Non-pigmented ciliary epithelial cell (primary cell): ENCODE results near the gene C19orf33.
"Not testable (repeated sequence)": the region's sequence is repeated elsewhere in the genome, so short reads cannot be mapped to it uniquely, and the experiment has no call there.

Experiments used
- DNase-seq: peaks from one replicate; pipeline ENCODE4 v3.0.0-alpha.2; 2010; ENCODE audit warnings: low read depth

The C19orf33 gene

DNA sequence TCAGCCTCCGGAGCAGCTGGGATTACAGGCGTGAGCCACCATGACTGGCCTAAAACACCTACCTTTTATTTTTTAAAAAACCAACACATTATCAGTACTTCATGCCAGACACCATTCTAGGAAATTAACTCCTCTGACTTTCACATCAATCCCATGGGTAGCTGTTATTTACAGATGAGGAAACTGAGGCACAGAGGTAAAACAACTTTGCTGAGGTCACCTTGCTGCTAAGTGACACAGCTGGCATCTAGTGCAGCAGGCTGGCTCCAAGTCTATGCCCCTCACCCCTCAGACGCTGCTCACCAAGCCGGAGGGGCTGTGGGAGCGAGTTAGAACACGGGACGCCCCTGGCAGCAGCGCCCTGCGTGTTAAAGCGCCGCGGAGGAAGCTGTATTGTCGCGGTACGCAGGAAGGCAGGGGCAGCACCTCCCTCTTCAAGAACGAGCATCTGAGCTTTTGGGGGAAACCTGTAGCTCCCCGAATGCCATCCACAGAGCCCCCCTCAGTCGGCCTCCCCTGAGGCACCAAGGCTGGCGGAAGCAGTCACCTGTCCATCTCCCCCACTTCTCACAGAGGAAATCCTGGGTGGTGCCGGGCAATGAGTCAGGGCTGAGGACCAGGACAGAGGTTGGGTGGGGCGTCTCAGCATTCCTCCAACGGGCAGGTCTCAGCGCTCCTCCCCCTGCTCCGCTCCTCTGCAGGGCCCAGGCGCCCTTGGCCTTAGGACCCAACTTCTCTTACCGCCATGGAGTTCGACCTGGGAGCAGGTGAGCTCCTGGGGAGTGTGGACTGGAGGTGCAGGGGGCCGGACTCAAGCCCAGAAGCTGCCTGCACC is at the start of gene C19orf33:
Gene C19orf33, plus strand, starts transcription at position 735 of the 835 bp plus-strand sequence. Its CDS starts 11 bp downstream, at position 746.
- no peak for DNase-seq

DNA sequence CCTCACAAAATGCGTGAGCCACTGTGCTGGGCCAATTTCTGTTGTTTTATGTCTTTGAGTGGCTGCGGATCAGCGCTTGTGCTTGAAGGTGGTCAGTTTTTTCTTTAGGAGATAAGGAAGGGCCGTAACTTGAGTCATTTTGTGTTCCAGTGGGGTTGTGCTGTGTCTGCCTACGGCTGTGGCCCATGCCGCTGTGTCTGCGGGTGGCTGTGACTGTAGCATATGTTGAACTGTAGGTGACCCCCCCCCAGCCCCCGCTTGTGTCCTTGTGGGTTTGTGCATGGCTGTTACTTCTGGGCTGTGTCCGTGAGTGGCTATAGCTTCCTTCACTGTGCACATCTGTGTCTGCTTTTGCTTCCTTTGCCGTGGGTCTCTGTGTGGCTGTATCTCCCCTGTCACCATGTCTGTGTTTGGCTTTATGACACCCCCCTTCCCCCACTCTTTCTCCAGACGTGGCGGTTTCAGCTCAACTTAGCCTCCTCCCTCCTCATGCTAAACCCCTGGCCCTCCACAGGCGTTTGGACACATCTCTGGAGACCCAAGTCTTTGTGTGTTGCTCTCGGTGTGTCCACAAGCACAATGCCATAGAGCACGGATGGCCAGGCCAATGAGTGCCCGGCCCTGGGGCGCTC is 48.6 kb upstream of the C19orf33 start:
- no peak for DNase-seq

- DNase-seq: not testable (repeated sequence)
Measured at GRCh38 chr19:38261942-38262341, 42.1 kb upstream of the C19orf33 start.

DNA sequence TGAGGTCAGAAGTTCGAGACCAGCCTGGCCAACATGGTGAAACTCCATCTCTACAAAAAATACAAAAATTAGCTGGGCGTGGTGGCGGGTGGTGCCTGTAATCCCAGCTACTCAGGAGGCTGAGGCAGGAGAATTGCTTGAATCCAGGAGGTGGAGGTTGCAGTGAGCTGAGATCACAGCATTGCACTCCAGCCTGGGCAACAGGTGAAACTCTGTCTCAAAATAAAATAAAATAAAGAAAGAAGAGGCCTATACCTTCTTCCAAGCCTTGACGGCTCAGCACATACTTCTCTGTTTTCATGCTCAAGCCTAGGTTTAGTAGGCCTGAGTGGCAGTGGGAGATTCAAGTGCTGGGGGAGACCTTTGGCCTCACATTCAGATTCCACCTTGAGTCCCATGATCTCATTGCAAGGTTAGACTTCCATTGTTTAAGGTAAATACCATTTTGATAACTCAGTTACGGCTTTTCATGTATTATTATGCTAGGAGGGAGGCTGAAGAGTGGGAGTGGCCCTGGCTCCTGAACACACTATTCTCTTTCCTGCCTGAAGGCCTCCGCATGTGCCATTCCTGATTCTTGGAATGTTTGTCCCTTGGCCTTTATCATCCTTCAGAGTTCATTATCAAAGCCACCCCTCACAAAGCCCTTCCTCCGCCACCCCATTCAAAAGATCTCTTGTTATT is 41.3 kb upstream of the C19orf33 start:
- DNase-seq: no peak

DNA sequence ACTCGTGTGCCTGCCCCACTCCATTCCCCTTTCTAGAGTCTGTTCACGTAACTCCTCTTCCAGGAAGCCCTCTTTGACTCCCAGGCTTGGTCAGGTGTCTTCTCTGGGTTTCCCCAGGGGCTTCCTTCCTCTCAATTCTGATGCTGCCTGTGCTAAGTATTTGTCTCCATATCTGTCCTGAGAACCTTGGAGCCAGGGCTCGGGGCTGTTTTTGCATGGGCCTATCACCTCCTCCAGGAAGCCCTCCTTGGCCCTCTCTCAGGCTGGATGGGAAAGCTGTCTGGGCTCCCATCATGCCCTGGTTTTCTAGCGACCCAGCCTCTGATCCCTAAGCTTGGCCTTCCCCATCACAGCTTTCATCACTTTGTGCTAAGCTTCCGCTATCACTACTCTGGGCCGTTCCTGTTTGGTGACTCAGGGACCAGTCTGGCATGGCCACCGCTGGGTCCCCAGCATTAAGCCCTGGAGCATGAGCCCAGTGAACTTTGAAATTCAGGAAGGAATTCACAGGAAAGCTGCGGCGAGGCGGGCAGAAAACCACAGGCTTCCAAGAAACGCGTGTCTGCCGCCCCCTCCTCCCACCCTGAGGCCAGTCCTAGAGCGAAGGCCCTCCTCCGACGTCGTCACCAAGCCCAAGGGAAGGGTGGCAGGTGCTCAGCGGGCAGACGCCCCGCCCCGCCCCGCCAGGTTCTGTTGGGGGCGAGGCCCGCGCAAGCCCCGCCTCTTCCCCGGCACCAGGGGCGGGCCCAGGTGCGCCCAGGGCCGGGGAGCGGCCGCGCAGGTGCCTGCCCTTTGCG is 40.2 kb upstream of the C19orf33 start:
- no peak for DNase-seq

DNA sequence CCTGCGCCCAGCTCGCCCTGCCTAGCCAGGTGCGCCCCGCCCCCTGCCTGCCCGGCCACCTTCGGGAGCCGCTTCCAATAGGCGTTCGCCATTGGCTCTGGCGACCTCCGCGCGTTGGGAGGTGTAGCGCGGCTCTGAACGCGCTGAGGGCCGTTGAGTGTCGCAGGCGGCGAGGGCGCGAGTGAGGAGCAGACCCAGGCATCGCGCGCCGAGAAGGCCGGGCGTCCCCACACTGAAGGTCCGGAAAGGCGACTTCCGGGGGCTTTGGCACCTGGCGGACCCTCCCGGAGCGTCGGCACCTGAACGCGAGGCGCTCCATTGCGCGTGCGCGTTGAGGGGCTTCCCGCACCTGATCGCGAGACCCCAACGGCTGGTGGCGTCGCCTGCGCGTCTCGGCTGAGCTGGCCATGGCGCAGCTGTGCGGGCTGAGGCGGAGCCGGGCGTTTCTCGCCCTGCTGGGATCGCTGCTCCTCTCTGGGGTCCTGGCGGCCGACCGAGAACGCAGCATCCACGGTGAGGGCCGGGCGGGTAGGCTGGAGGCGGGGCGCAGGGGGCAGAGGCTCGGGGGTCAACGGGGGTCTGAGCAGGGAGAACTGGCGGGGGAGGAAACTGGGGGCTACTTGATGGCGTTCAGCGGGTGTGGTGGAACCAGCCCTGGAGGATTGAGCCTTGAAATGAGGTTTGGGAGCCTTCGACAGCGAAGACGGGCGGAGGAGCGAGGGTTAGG is 39.4 kb upstream of the C19orf33 start, which contains the start of gene SPINT2:
Gene SPINT2, plus strand, starts transcription at position 88 of the 727 bp plus-strand sequence. Its CDS starts 320 bp downstream, at position 408.
- no peak for DNase-seq

DNA sequence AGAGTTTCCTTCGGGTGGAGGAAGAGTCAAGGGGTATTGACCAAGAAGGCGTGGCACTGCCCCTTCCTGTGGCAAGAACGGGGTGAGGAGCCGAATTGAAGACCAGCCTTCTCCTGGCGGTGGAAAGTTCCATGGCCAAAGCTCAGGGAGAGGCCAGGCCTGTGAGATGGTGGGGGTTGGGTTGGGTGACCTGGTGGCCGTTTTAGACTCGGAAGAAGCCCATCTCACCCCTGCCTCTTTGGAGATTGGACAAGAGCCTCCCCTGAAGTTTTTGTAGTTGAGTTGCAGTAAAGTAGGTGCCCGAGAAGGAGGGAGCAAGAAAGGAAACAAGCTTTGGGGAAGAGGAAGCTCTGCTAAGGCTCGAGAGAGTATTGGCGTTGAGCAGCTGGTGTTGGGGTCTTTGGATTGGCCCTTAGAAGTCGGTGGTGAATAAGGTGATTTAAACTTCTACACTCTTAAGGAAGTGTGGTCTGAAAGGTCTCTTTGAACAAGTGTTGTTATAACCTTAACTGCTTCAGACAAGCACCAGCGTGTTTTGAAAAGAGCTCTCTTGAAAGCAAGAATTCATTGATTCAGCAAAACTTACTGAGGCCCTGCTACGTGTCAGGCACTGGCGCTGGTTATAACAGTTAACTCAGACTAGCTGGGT is 38.7 kb upstream of the C19orf33 start:
- no peak for DNase-seq

DNA sequence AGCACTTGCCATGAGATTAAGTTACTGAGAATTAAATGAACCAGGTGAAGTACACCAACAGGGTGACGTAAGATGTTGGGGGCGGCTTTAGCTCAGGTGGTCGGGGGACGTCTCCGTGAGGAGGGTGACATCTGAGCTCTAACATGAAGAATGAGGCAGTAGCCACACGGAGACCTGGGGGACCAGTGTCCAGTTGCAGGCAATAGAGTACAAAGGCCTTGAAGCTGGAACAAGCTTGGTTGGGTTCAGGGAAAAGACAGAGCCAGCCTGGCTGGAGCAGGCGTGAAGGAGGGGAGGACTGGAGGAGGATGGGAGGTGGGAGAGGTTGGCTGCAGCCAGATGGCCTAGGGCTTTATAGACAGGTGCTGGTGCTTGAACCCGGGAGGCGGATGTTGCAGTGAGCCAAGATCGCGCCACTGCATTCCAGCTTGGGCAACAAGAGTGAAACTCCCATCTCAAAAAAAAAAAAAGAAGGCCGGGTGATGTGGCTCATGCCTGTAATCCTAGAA is 38.1 kb upstream of the C19orf33 start:
- no peak for DNase-seq

DNA sequence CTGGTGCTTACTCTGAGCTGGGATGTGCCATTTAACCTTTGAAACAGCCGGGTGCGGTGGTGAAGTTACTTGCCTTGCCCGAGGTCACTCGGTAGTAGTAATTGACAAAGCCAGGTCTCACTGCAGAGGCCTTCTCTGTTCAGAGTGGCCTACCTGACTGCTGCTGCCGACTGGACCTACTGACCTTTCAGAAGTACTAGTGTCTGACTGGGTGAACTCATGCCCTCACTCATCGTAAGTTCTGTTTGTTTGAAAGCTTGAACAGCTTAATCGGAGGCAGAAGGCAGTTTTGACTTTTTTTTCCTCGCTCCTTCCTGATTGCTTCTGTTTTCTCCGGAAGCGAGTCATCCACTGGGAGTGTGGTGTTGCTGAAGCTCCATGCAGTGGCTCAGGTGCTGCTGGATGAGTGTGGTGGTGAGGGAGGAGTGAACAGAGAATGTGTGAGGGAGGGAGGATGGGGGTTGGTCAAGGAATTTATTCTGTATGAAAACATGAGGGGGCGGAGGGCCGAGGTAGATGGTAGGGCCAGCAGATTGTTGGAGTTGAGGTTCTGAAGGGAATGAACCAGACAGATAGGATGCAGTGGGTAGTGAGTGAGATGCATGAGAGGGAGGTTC is 37.0 kb upstream of the C19orf33 start:
- peak; percentile 27 for DNase-seq

DNA sequence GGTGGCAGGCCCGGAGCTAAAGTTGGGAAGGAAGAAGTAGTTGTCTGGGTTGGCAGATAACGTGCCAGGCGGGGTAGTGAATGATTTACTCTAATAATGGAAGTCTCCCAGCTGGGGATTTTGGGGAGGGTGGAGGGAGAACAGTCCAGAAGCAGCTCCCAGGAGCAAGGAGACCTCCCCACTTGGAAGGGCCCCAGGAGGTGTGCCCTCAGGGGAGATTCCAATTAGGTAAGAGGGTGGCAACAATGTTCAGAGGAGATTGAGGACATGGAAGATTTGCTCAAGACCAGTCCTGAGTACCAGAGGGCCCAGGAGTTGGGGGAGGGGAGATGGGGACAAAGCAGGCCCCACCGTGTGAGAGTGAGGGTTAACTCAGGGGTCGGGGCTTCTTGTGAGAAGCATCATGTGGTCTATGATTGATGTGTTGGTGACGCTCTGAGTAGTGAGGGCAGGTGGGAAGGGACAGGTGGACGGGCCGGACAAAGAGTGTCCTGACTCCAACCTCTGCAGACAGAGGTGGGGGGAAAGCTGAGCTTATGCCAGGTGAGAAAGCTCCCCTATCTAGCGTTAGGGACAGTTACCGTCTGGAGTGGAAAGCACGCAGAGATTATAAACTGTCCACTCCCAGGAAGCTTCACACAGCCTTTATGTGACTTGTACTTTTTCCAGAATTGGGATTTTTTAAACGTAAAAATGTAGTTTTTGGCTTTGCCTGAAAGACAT is 36.1 kb upstream of the C19orf33 start:
- no peak for DNase-seq

GRCh38 chr19:38268539-38268938 is 35.5 kb upstream of the C19orf33 start:
- no peak for DNase-seq

DNA sequence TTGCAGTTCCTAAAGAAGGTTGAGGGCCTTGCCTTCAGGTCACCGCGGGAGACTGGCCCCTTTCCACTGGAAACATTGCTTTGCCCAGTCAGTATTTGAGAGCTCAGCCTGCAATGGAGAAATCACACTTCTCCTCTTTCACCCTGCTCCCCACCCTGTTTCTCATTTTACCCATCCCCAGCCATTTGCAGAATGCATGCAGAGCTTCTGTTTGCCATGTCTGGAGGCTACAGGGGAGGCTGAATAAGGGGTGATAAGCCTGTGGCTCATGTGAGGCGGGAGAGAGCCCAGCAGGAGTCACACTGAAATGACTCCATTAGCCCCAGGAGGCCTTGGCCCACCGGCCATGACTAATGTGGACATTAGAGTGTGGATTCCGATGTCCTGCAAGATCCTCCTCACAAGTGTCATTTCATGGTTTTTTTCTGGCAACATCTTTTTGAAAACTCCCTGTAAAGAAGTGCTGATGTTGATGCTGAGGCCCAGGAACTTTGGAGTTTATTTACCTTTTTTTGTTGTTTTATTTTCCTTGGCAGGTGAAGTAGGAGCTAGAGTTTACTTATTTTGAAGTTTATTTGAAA is 33.4 kb upstream of the C19orf33 start:
- no peak for DNase-seq

GRCh38 chr19:38273499-38273898 is 30.6 kb upstream of the C19orf33 start:
- DNase-seq: no peak

GRCh38 chr19:38274739-38275138 is 29.3 kb upstream of the C19orf33 start:
- DNase-seq: no peak

DNA sequence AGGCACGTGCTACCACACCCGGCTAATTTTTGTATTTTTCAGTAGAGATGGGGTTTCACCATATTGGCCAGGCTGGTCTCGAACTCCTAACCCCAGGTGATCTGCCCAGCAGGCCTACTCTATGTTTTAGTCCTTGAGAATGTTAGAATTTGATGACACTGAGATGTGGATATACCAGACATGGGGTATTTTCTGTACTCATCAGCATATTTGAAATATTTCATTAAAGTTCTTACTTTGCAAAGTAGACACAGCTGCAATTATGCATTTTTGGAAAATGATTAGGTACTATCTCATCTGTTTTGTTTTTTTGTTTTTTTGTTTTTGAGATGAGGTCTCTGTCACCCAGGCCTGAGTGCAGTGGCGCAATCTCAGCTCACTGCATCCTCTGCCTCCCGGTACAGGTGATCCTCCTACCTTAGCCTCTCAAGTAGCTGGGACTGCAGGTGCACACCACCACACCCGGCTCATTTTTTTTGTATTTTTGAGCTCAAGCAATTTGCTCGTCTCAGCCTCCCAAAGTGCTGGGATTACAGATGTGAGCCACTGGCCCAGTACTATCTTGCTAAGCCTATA is 27.0 kb upstream of the C19orf33 start:
- no peak for DNase-seq

GRCh38 chr19:38277549-38277948 is 26.5 kb upstream of the C19orf33 start:
- no peak for DNase-seq

- DNase-seq: no peak
Measured at GRCh38 chr19:38277969-38278680, 25.9 kb upstream of the C19orf33 start.

GRCh38 chr19:38278751-38279150 is 25.3 kb upstream of the C19orf33 start:
- no peak for DNase-seq
